Measurements from ENCODE around the gene CTTNBP2.

Gene CTTNBP2

DNA sequence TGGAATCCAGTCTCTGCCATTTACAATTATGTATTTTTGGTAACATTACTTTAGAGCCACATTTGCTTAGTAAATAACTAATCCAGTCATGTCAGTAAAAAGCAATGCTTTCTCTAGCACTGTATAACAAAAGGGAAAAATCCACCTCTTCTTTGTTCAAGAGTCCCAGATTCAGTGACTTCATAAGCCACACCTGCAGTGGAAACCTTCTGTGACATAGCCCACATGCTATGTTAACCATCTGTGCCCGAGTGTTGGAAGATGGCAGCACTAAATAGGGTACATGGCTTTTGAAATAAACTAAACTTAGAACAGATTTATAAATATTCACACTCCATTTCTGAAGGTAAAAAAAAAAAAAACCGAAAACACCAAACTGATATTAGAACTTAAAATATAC is 83.0 kb downstream of the CTTNBP2 start:
- Histone ChIP-seq H3K36me3 (no peaks in the 10 kb centered on the region), H3K27me3 (no peaks in the 10 kb centered on the region), H3K27ac (no peak overlapping the region), H3K4me3 (ENCODE audit: low read depth in 1 of 2, low read length in 1 of 2) (no peak overlapping the region), H3K9me3 (no peaks in the 10 kb centered on the region), H3K4me1 (ENCODE audit: control insufficient read depth in 1 of 2, insufficient read depth in 1 of 2, low read depth in 1 of 2, low read length in 1 of 2) (no peaks in the 10 kb centered on the region)
- TF ChIP-seq, protein P1, sequence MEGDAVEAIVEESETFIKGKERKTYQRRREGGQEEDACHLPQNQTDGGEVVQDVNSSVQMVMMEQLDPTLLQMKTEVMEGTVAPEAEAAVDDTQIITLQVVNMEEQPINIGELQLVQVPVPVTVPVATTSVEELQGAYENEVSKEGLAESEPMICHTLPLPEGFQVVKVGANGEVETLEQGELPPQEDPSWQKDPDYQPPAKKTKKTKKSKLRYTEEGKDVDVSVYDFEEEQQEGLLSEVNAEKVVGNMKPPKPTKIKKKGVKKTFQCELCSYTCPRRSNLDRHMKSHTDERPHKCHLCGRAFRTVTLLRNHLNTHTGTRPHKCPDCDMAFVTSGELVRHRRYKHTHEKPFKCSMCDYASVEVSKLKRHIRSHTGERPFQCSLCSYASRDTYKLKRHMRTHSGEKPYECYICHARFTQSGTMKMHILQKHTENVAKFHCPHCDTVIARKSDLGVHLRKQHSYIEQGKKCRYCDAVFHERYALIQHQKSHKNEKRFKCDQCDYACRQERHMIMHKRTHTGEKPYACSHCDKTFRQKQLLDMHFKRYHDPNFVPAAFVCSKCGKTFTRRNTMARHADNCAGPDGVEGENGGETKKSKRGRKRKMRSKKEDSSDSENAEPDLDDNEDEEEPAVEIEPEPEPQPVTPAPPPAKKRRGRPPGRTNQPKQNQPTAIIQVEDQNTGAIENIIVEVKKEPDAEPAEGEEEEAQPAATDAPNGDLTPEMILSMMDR (IDR thresholded peaks at IDR 0.05) = no peak

DNA sequence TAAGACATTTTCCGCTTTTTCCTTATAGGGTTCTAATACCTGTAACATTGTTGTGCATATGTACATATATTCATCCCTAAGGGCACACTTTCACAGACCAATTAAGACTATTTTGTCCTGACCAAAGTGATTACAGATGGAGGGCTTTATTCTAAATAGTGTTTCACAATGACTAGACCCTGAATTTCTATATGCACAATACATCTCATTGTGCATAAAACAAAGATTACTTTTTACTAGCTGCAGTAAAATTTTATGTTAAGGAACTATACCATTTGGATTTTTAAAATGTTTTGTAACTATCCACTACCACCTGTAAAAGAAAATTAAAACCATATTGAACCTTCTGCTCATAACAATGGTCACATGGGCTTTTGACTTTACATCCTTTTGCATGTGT is 87.8 kb downstream of the CTTNBP2 start:
- Histone ChIP-seq H3K27me3 (no peaks in the 10 kb centered on the region), H3K27ac (no peak overlapping the region), H3K4me1 (ENCODE audit: control insufficient read depth in 1 of 2, insufficient read depth in 1 of 2, low read depth in 1 of 2, low read length in 1 of 2) (no peaks in the 10 kb centered on the region), H3K4me3 (ENCODE audit: low read depth in 1 of 2, low read length in 1 of 2) (no peak overlapping the region), H3K9me3 (no peaks in the 10 kb centered on the region), H3K36me3 (no peaks in the 10 kb centered on the region)
- TF ChIP-seq, protein P1 (IDR thresholded peaks at IDR 0.05) = no peak

GRCh38 chr7:117784315-117784714 is 88.9 kb downstream of the CTTNBP2 start:
- Histone ChIP-seq H3K27me3 (no peaks in the 10 kb centered on the region), H3K27ac (no peak overlapping the region), H3K4me1 (ENCODE audit: control insufficient read depth in 1 of 2, insufficient read depth in 1 of 2, low read depth in 1 of 2, low read length in 1 of 2) (no peaks in the 10 kb centered on the region), H3K36me3 (no peaks in the 10 kb centered on the region), H3K4me3 (ENCODE audit: low read depth in 1 of 2, low read length in 1 of 2) (no peak overlapping the region), H3K9me3 (no peaks in the 10 kb centered on the region)
- TF ChIP-seq, protein P1 (IDR thresholded peaks at IDR 0.05) = no peak

DNA sequence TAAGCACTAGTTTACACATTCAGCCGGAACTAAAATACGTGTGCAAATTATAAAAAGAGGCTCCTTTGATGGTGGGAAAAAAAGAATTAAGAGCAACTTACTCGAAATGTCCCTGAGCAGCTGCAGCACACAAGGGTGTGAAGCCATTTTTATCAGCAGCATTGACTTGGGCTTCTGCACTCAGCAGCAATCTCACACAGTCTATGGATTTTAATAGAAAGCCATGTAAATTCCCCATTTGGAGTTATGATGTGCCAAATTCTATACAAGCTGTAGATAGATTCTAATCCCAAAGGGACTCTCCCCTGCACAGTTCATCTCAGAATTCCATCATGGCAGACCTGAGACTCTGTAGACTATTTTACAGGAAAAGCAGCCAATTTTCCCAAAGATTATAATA is 90.5 kb downstream of the CTTNBP2 start:
- no peaks in the 10 kb centered on the region for H3K9me3 ChIP-seq
- H3K27me3 ChIP-seq = no peaks in the 10 kb centered on the region
- no peaks in the 10 kb centered on the region for H3K4me1 ChIP-seq (ENCODE audit: control insufficient read depth in 1 of 2, insufficient read depth in 1 of 2, low read depth in 1 of 2, low read length in 1 of 2)
- no peak overlapping the region for H3K27ac ChIP-seq
- no peaks in the 10 kb centered on the region for H3K36me3 ChIP-seq
- TF ChIP-seq, protein P1 (IDR thresholded peaks at IDR 0.05) = no peak
- no peak overlapping the region for H3K4me3 ChIP-seq (ENCODE audit: low read depth in 1 of 2, low read length in 1 of 2)

DNA sequence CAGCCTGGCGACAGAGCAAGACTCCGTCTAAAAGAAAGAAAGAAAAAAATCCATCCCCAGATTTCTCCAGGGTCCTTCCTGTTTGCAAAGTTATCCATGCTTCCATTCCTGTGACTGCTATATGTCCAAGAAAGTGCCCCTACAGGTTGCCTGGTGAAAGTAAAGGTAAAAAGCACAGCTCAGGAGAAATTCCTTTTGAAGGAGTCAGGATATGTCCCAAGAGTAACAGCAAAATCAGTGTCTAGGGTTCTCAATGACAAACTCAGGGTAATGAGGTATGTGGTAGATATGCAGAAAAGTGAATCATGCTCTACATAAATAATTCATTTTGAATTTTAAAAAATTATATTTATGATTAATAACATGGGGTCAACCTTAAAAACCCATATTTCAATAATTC is 91.5 kb downstream of the CTTNBP2 start:
- H3K4me3 ChIP-seq (ENCODE audit: low read depth in 1 of 2, low read length in 1 of 2) = no peak overlapping the region
- TF ChIP-seq, protein P1 (IDR thresholded peaks at IDR 0.05) = no peak
- no peaks in the 10 kb centered on the region for H3K27me3 ChIP-seq
- H3K9me3 ChIP-seq = no peaks in the 10 kb centered on the region
- no peak overlapping the region for H3K27ac ChIP-seq
- no peaks in the 10 kb centered on the region for H3K36me3 ChIP-seq
- no peaks in the 10 kb centered on the region for H3K4me1 ChIP-seq (ENCODE audit: control insufficient read depth in 1 of 2, insufficient read depth in 1 of 2, low read depth in 1 of 2, low read length in 1 of 2)

DNA sequence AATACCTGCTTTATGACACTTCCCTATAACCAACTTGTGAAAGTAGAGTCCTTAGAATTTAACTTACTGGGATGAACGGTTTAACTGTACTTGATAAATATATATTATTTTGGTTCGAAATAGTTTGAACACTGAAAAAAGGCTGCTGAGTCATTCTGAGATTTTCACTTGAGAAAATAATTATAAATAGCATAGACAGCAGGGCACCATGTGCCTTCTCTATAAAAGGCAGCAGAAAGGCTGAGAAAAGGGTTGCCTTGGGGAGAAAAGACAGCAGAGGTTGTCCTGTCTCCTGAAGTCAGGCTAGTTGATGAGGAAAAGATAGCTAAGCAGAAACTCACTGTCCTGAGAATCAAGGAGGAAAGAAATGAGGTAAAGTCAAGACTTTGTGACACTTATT is 92.4 kb downstream of the CTTNBP2 start:
- Histone ChIP-seq H3K27ac (no peak overlapping the region), H3K4me3 (ENCODE audit: low read depth in 1 of 2, low read length in 1 of 2) (no peak overlapping the region), H3K36me3 (no peaks in the 10 kb centered on the region), H3K27me3 (no peaks in the 10 kb centered on the region), H3K4me1 (ENCODE audit: control insufficient read depth in 1 of 2, insufficient read depth in 1 of 2, low read depth in 1 of 2, low read length in 1 of 2) (no peaks in the 10 kb centered on the region), H3K9me3 (no peaks in the 10 kb centered on the region)
- TF ChIP-seq, protein P1 (IDR thresholded peaks at IDR 0.05) = no peak
